GF-D8 (cell line): ENCODE measurements around the gene USP32.

ENCODE experiments used
- DNase-seq: peaks from one replicate; lab custom pipeline; 2025; lab: John Stamatoyannopoulos, UW

Gene USP32

DNA sequence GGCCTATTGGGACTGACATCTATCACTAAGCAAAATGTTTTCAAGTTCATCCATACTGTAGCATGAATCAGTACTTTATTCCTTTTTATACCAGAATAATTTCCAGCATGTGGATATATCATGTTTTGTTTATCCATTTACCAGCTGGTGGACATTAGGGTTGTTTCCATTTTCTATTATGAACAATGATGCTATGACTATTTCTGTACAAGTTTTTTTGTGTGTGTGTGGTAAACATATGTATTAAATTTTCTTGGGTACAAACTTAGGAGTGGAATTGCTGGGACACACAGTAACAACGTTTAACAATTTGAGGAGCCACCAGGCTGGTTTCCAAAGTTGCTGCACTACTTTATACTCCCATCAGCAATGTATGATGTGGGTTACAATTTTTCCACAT is 91.0 kb downstream of the USP32 start:
- no peak for DNase-seq

DNA sequence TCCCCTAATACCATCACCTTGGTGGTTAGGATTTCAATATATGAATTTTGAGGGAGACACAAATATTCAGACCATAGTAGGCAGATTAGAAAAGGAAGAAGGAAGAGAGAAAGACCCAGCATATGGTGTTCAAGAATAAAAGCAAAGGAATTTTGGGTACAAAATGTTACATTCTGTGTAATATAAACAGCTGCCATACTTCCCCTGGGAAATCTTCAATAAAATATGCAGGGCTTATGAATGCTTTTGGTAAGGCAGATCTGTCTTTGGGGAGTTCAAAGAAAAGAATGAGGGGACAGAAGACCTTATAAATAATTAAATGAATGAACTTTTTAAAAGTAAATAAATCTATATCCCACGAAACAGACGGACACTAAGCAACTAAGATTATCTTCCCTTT is 91.9 kb downstream of the USP32 start:
- no peak for DNase-seq

DNA sequence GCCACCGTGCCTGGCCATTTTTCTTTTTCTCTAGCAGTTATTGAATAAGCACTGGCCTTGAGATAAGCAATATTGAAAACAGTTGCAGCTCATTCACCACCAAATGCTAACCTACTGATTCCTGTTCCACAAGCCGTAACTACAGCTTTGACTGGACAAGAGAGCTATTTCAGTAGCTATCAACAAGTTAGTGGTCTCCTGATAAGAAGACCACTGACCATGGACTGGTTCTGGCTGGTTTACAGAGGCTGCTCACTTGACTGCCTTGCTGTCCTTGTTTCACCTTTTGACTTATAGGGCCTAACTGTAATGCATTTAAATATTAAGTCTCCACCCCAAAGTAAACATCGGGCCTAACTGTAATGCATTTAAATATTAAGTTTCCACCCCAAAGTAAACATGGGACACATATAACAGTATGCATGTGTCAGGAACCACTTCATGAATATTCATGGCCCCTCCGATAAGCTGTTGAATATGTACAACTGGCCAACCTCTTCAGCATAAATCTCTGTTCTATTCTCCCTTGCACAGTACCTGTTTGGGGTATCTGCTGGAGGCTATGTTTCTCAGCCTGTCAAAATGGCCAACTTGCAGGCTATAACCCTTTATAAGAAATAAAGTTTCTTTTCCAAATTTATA is 94.1 kb downstream of the USP32 start:
- DNase-seq, result no peak

DNA sequence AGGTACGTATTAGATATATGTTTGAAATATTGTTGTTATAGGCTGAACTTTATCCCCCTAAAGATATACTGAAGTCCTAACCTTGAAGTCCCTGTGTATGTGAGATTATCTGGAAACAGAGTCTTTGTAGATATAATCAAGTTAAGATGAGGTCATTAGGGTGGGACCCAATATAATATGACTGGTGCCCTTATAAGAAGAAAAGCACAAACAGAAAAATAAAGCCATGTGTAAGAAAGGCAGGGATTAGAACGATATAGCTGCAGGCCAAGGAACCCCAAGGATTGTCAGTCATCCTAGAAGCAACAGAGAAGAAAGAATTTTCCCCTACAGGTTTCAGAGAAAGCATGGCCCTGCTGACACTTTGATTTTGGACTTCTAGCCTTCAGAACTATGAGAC is 95.8 kb downstream of the USP32 start:
- DNase-seq, result no peak

DNA sequence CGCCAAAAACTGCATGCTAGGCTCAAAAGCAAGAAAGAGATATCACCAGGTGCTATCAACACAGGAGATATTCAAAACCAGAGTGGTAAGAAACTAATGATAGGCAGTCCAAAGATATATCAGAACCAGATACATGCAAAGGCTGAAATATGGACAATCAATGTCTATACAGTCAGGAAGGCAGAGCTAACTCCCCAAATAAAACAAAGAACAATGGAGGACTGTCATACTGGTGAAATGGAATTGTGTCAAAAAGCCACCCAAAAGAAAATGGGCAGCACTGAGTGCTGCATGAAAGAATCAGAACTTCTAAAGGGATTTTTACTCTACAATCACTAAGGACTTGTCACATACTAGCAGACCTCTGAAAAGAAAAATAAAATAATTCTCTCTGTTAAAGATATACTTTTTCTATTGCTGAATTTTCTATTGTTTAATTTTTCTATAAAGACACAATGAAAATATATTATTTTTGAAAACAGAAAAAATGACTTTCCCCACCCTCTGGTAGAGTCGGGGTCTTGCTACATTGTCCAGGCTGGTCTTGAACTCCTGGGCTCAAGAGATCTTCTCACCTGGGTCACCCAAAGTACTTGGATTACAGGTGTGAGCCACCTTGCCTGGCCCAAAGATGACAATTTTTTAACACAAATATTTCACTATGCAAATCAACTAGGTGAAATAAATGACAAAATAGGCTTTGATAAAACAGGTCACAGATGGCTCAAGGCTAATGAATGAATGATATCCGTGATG is 98.2 kb downstream of the USP32 start:
- DNase-seq, result no peak

DNA sequence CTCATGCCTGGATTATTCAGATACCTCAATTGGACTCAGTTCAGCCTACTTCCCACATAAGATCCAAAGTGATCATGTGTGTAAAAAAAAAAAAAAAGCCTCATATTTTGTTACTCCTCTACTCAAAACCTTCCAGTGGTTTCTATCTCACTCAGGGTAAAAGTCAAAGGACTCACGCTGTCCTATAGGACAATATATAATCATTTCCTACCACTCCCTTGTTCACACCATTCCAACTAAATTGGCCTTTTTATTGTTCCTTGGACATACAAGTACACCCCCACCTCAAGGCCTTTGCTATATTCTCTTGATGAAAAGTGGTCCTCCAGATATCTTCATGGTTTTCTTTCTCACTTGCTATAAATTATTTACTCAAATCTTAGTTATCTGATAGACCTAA is 99.2 kb downstream of the USP32 start:
- DNase-seq, result no peak

DNA sequence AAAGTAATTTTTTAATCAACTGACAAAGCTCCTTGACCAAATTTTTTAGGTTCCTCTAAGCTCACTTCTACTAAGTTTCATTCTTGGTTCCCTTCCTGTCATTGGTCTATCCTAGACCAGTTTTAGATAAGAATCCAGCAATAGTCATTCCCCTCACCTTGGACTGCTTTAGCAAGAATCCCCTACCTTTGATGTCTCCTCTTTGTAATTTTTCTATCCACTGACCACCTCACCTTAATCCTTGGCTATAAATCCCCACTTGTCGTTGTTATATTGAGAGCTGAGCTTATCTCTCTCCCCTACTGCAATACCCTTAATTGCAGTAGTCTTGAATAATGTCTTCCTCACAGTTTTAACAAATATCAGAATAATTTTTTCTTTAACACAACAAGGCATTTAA is 107.2 kb downstream of the USP32 start:
- DNase-seq, result no peak

DNA sequence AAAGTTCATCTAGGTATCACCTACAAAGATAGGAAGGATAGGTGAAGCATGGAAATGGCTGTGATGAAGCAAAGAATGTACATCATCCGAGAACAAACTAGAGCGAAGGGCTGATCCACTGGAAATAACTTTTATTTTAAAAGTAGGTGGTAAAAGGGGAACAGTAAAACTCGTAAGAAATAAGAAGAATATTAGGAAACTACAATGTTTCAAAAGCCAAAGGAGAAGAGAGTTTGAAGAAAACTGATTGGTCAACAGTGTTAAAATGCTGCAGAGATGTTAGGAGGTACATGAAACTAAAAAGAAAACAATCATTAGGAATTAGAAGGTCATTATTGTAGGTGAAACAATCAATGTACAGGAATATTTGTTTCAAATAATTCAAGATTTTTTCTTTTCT is 108.1 kb downstream of the USP32 start:
- no peak for DNase-seq

DNA sequence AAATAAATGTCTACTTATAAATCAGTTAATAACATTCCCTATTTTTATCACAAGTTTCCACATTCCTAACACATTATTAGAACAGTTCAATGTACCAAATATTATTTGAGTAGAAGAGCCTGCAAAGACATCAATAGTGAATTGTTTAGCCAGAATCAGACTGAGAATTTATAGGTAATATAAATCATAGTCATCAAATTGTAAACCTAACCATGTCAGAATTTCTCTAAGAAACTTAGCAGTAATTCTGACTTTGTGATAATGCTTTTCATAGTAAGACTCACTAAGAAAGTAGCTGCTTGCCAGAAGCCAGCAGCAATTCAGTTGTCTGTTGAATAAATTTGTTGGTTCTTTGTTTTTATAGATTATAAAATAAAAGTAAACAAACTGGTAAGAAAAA is 111.3 kb downstream of the USP32 start:
- no peak for DNase-seq

DNA sequence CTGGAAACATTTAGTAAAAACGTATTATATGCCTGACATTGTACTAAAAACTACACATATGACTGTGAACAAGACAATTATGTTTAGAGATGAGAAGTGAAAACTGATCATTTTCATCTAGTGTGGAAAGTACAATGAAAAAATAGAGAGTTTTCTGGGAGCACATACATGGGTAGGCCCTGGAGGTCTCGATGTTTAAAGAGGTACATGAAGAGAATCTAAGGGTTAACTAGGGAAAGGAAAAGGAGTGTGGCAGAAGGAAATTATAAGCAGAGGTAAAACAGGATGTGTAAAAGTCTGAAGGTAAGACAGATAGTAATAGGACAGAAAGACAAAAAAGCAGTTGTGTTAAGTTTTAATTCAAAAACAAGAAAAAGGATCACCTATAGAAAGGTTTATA is 113.7 kb downstream of the USP32 start:
- no peak for DNase-seq

DNA sequence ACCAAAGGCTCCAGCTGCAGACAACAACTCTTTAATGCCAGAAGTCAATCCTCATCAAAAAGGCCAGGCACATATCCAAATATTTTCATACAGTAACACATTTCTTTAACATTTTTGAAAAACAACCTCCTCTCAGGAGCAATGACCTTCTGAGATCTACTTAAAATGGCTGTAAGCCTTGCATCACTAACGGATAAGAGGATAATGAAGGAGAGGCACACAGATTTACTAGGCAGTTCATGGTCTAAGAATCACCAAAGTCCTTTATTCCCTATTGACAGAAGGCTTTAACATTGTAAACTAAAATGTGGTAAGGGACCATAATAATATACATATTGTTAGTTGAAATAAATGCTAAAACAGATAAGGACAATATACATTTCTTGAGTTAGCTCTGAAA is 114.7 kb downstream of the USP32 start:
- DNase-seq, result no peak

DNA sequence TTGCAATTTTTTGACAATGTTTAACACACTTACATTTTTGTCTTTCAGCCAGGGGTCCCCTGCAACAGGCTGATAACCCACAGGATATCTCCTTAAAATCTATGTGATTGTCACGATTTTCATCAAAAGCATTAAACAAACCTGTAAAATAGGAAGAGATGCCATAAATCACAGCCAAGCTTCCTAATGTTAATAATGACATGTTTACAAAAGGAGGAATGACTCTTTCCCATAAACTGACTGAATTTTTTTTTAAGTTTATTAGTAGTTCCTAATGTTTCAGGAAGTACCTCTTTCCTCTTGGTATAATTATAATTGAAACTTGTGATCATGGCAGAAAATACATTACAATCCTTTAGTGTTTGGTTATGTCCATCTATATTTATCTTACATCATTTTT is 122.5 kb downstream of the USP32 start:
- no peak for DNase-seq

DNA sequence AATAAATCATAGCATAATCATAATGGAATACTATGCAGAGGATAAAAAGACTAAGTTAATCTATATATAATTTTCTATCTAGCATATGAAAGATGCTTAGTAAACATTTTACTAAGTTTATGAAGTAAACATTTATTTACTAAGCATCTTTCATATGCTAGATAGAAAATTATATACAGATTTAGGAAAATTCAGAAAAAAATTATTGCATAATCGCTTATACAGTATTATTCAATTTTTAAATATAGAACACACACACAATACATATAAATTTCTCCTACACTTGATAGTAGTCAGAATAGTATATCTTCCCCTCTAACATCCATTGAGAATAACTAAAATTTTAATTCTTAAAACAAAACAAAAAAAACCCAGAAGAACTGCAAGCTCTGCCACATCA is 131.4 kb downstream of the USP32 start:
- DNase-seq, result no peak

DNA sequence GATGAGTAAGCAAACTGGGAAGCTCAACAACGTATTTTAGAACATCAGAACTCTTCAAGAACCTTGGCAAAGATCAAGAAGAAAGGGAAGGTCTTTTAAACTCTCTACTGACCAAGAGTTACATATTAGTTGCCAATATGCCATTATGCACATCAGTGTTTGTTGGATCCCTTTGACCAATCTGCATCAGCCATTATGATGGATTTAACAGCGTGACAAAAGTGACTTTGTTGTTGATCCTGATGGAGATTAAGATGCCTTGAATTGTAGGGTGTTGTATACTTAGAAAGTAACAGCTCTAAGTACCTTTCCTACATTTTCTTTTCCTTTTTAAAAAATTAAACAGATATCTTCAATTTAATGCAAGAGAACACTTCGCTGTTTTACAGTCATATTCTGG is 133.6 kb downstream of the USP32 start:
- DNase-seq, result no peak

DNA sequence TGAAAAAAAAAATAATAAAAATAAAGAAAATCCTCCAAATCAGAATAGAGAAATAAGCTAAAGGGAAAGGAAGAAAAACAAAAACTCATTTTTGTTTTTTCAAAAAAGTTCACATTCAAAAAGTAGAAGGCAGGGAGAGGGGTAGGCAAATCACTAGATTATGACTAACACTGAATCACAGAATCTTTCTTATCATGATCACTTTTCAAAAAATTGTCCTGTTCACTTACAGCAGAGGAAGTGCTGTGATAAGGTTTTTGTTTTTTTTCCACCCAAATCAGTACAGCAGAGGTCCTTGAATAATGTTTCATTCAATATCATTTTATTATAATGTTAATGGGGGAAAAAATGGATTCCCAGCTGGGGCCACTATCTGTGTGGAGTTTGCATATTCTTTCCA is 135.8 kb downstream of the USP32 start:
- DNase-seq, result no peak

DNA sequence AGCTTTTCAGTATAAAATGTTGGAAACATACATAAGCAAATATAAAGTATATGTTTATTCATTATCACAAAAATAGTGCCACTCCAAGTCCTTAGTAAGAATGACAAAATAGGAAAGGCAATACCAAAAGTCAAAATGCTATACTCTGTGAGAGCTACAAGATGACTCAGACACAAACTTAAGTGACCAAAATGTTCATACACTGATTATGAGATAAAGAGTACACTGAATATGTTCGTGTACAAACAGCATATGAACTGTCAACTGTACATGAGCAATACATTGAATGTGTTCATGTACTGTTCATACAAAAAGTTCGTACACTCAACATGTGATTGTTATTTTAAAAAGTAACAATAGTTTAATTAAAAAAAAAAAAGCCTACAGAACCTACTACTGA is 138.9 kb downstream of the USP32 start:
- no peak for DNase-seq

DNA sequence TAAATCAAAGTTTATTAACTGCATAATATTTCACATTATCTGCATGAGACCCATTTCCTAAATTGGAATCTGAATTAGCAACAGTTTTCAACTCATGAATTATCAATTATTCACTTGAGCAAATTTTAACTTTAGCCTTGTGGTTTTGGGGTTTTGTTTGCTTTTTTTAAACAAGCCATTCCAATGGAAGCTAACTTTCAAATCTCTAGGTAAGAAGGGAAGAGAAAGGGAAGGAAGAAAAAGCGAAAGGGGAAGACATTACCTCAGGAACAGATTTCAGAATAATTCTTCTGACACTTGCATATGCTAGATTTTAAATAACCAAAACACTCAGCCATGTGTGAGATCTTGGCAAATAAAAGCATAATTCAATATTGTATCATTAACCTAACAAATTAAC is 139.5 kb downstream of the USP32 start:
- DNase-seq, result no peak

DNA sequence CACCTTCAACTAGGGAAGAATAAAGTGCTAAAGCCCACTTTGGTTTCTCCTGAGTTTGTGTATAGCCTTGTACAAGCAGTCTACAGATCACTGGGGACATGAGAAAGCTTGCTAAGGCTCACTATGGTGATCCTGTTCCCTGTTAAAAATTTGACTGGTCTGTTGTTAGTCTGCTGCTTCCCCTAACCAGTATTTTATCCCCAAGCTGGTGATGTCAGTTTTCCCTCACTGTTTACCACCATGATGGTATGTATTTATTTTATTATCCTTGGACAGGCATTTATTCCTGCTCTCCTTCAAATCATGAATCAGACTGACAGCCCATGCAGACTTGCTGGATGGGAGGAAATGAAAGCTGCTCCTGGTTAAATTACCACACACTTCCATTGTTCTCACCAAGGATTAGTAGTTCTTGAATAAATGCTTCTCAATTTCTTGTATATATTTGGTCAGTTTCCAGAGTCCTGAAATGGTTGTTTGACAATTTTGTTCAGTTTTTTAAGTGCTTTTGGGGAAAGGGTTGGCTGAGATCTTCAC is 142.6 kb downstream of the USP32 start:
- DNase-seq, result no peak

DNA sequence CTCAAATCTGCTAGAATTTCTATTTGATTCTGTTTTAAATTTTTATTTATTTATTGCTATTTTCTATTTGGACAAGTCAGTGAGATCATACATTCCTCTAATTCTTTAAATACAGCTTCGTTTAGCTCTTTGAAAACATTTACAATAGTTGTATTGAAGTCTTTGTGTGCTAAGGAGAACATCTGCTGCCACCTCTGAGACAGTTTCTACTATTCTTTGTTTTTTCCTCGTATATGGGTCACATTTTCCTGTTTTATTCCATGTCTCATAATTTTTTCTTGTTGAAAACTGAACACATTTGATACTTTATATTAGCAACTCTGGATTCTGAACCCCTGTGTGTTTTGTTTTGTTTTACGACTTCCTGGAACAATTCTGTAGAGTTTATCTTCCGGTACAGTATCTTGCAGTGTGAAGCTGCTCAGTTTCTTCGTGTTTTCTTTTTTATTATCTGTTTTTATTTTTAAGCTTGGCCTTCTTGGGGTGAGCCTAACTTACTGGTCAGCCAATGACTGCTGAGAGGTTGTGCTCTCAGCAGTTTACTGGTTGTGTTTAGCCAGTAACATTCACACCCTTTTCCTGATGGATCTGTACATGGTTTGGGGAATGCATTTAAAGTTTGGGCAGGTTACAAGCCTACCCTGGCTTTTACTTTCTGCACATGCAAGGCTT is 143.2 kb downstream of the USP32 start:
- no peak for DNase-seq

DNA sequence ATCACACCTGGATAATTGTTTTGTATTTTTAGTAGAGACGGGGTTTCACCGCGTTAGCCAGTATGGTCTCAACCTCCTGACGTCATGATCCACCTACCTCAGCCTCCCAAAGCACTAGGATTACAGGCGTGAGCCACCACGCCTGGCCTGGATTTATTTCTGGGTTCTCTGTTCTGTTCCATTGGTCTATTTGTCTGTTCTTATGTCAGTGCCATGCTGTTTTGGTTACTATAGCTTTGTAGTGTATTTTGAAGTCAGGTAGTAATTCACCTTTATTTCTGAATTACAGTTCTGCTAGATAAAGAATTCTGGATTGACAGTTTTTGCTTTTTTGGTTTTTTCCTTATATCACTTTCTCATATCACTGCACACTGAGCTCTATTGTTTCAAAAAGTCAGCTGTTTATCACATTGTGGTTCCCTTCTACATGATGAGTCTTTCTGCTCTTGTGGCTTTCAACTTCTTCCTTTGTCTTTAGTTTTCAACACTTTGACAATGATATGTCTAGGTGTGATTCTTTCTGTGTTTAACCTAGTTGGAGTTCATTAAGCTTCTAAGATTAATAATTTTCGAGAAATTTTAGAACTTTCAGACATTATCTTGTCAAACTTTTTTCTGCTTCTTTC is 144.0 kb downstream of the USP32 start:
- no peak for DNase-seq

DNA sequence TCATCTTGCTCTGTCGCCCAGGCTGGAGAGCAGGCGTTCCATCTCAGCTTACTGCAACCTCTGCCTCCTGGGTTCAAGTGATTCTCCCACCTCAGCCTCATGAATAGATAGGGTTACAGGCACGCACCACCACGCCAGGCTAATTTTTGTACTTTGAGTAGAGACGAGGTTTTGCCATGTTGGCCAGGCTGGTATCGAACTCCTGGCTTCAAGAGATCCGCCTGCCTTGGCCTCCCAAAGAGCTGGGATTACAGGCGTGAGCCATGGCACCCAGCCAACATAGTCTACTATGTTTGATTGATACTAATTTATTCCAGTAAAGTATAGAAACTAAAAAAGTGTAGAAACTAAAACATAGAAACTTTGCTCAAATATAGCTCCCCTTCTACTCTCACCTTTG is 147.3 kb downstream of the USP32 start:
- DNase-seq, result no peak

DNA sequence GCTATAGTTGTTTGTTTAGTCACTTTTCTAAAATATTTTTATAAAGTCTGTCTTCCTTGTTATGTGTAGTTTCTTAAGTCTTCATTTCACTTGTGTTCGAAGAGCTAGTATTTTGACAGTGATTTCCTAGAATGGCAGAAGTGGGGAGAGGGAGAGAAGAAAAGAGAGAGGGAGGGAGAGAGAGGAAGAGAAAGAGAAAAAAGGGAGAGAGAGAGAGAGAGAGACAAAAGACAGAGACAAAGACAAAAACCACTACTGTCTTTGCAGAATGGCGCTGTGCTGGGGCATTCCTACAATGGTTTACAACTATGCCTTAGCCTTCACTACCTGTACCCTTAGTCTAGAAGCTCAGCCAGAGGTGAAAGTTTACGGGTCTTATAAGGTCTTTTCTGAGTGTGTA is 151.6 kb downstream of the USP32 start:
- DNase-seq, result no peak

DNA sequence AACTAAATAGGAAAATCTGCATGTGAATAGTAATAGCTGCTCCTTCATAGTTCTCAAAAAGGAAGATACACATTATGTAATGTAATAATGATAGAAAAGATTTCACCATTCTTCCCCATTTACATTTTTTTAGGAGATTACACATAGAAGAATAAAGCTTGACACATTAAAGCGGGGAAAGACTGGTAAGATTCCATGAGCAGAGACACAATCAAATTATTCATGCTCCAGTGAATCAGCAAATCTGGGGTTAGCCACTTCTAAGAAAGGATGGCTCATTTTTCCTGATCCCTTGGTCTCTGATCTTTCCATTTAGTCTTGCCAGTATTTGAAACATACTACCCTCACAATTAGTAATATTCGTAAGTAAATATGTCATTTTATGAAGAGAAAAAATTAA is 160.2 kb downstream of the USP32 start:
- no peak for DNase-seq
